ENCODE results near the gene LSAMP. TPM values are rescaled to one million over a fixed set of nuclear protein-coding genes. Genes with fewer than 3 reads are reported as not detected.
"Not testable (repeated sequence)": the region's sequence is repeated elsewhere in the genome, so short reads cannot be mapped to it uniquely, and the experiment has no call there.

Gene LSAMP
- total and polyA plus RNA-seq, 2 experiments from 2014 or later: 2.0 to 2.9 TPM

DNA sequence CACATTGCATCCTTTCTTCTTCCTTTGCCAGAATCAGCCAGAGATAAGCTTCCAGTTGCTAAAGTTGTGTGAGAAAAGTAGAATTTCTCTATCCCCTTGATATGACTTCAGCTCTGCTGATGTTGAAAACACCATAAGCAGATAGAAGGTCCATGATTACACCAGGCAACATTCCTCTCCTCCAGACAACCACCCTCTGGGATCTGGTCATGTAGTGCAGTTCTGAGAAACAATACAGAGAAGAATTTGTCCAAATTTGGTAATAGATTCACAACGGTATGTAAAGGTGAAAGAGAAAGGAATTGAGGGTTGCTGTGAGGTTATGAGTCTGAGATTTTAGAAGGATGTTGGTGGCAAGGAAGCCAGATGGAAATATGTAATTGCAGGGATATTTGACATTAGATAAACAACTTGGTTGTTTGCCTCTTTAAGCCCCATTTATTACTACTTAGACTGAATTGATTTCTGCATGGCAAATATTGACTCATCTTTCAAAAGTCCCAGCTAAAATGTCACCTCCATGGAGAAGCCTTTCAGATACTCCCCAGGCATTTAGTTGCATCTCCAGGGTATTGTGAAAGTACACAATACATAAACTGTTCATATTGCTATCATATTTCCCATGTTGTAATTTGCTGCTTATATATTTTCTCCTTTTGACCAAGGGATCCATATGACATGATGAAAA lies 687.1 kb downstream of the LSAMP start:
- ATAC-seq (no peak), DNase-seq (ENCODE audit: low spot score) (no peak)
- no peak overlapping the region for H3K27ac Mint-ChIP-seq
- H3K4me2 ChIP-seq: no peak overlapping the region
- no peaks in the 10 kb centered on the region for H3K9me2 ChIP-seq (ENCODE audit: insufficient read depth)
- H3K27ac ChIP-seq (ENCODE audit: low read depth): no peak overlapping the region
- H3F3A ChIP-seq (replicated peaks; ENCODE audit: low read depth): no peaks in the 10 kb centered on the region
- no peak overlapping the region for H3K4me3 Mint-ChIP-seq
- H3K4me3 ChIP-seq: no peak overlapping the region
- 0 out of 2 replicates have a peak overlapping the region, but pooled peaks have one; percentile 56 for H2AFZ ChIP-seq
- H3K4me1 ChIP-seq (ENCODE audit: insufficient read depth): no peaks in the 10 kb centered on the region
- no peaks in the 10 kb centered on the region for H3K4me1 Mint-ChIP-seq
- no peaks in the 10 kb centered on the region for H3K36me3 ChIP-seq (ENCODE audit: insufficient read depth)
- no peaks in the 10 kb centered on the region for H3K27me3 Mint-ChIP-seq (ENCODE audit: insufficient read depth, low read depth, poor library complexity)
- H4K20me1 ChIP-seq (replicated peaks; ENCODE audit: insufficient read depth): no peaks in the 10 kb centered on the region
- H3K36me3 Mint-ChIP-seq (ENCODE audit: low read depth): no peaks in the 10 kb centered on the region
- H3K27me3 ChIP-seq (ENCODE audit: insufficient read depth): no peaks in the 10 kb centered on the region
- no peaks in the 10 kb centered on the region; the same call in 2 of the 3 replicates for H3K9me3 Mint-ChIP-seq
- H3K79me2 ChIP-seq (replicated peaks; ENCODE audit: insufficient read depth): no peaks in the 10 kb centered on the region
- TF ChIP-seq EZH2 (IDR thresholded peaks at IDR 0.05; ENCODE audit: low read depth, unreplicated experiment) (no peak), CREB1 (CRISPR knock-in tag; IDR thresholded peaks at IDR 0.05; ENCODE audit: low read depth) (no peak), ZNF331 (CRISPR knock-in tag; IDR thresholded peaks at IDR 0.05; ENCODE audit: low read depth) (no peak), EZH2phosphoT487 (IDR thresholded peaks at IDR 0.05; ENCODE audit: unreplicated experiment) (no peak), STAT1 (IDR thresholded peaks at IDR 0.05; ENCODE audit: unreplicated experiment) (no peak)
- TF ChIP-seq, protein P1, sequence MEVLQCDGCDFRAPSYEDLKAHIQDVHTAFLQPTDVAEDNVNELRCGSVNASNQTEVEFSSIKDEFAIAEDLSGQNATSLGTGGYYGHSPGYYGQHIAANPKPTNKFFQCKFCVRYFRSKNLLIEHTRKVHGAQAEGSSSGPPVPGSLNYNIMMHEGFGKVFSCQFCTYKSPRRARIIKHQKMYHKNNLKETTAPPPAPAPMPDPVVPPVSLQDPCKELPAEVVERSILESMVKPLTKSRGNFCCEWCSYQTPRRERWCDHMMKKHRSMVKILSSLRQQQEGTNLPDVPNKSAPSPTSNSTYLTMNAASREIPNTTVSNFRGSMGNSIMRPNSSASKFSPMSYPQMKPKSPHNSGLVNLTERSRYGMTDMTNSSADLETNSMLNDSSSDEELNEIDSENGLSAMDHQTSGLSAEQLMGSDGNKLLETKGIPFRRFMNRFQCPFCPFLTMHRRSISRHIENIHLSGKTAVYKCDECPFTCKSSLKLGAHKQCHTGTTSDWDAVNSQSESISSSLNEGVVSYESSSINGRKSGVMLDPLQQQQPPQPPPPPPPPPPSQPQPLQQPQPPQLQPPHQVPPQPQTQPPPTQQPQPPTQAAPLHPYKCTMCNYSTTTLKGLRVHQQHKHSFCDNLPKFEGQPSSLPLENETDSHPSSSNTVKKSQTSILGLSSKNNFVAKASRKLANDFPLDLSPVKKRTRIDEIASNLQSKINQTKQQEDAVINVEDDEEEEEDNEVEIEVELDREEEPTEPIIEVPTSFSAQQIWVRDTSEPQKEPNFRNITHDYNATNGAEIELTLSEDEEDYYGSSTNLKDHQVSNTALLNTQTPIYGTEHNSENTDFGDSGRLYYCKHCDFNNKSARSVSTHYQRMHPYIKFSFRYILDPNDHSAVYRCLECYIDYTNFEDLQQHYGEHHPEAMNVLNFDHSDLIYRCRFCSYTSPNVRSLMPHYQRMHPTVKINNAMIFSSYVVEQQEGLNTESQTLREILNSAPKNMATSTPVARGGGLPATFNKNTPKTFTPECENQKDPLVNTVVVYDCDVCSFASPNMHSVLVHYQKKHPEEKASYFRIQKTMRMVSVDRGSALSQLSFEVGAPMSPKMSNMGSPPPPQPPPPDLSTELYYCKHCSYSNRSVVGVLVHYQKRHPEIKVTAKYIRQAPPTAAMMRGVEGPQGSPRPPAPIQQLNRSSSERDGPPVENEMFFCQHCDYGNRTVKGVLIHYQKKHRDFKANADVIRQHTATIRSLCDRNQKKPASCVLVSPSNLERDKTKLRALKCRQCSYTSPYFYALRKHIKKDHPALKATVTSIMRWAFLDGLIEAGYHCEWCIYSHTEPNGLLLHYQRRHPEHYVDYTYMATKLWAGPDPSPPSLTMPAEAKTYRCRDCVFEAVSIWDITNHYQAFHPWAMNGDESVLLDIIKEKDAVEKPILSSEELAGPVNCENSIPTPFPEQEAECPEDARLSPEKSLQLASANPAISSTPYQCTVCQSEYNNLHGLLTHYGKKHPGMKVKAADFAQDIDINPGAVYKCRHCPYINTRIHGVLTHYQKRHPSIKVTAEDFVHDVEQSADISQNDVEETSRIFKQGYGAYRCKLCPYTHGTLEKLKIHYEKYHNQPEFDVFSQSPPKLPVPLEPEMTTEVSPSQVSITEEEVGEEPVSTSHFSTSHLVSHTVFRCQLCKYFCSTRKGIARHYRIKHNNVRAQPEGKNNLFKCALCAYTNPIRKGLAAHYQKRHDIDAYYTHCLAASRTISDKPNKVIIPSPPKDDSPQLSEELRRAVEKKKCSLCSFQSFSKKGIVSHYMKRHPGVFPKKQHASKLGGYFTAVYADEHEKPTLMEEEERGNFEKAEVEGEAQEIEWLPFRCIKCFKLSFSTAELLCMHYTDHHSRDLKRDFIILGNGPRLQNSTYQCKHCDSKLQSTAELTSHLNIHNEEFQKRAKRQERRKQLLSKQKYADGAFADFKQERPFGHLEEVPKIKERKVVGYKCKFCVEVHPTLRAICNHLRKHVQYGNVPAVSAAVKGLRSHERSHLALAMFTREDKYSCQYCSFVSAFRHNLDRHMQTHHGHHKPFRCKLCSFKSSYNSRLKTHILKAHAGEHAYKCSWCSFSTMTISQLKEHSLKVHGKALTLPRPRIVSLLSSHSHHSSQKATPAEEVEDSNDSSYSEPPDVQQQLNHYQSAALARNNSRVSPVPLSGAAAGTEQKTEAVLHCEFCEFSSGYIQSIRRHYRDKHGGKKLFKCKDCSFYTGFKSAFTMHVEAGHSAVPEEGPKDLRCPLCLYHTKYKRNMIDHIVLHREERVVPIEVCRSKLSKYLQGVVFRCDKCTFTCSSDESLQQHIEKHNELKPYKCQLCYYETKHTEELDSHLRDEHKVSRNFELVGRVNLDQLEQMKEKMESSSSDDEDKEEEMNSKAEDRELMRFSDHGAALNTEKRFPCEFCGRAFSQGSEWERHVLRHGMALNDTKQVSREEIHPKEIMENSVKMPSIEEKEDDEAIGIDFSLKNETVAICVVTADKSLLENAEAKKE (CRISPR knock-in tag; IDR thresholded peaks at IDR 0.05): no peak

DNA sequence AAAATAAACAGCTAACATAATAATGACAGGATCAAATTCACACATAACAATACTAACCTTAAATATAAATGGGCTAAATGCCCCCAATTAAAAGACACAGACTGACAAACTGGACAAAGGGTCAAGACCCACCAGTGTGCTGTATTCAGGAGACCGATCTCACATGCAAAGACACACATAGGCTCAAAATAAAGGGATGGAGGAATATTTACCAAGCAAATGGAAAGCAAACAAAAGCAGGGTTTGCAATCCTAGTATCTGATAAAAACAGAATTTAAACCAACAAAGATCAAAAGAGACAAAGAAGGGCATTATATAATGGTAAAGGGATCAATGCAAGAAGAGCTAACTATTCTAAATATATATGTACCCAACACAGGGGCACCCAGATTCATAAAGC lies 692.3 kb downstream of the LSAMP start:
- H3K9me2 ChIP-seq (ENCODE audit: insufficient read depth); H3K36me3 ChIP-seq (ENCODE audit: insufficient read depth); H3K79me2 ChIP-seq (replicated peaks; ENCODE audit: insufficient read depth); H3K9me3 Mint-ChIP-seq; H3K36me3 Mint-ChIP-seq (ENCODE audit: low read depth); H3K27me3 ChIP-seq (ENCODE audit: insufficient read depth); DNase-seq (ENCODE audit: low spot score); H3K27ac ChIP-seq (ENCODE audit: low read depth); H3K4me2 ChIP-seq; H3K27me3 Mint-ChIP-seq (ENCODE audit: insufficient read depth, low read depth, poor library complexity); H3K4me3 Mint-ChIP-seq; ATAC-seq; H4K20me1 ChIP-seq (replicated peaks; ENCODE audit: insufficient read depth); H3K4me1 ChIP-seq (ENCODE audit: insufficient read depth); H3K4me3 ChIP-seq; H2AFZ ChIP-seq; H3K27ac Mint-ChIP-seq; H3K4me1 Mint-ChIP-seq; H3F3A ChIP-seq (replicated peaks; ENCODE audit: low read depth): not testable (repeated sequence)

Small RNA genes lying within 50 kb of the gene (small RNA-seq; reads per million reads assigned to genes)
- not detected for gene RN7SL815P (ENCODE audit: low replicate concordance)
